Esophagus squamous epithelium (tissue), 5 donors: ENCODE data around the gene LRP2. TPM values are rescaled to one million over a fixed set of nuclear protein-coding genes. Genes with fewer than 3 reads are reported as not detected.

ENCODE experiments used
- DNase-seq: peaks from one replicate; lab custom pipeline; 2025; lab: John Stamatoyannopoulos, UW
- H3K27ac ChIP-seq, 4 donors: fragments of 200-600 bp; sonication (generic); one replicate each; pipeline ENCODE4 v1.5.1; 2016 to 2019; ENCODE audit warnings: mild to moderate bottlenecking in 1 of 4
- H3K27me3 ChIP-seq, 4 donors: fragments of 200-600 bp; sonication (generic); 1 replicate in 3 of 4; 2 replicates in 1 of 4; pipeline versions ENCODE4 v1.5.1 to v1.6.0; 2017 to 2021; ENCODE audit warnings: antibody characterized with exemption in 1 of 4
- H3K36me3 ChIP-seq, 3 donors: fragments of 200-600 bp; sonication (generic); one replicate each; pipeline ENCODE4 v1.5.1; 2016 to 2019
- H3K4me1 ChIP-seq, 3 donors: fragments of 200-600 bp; sonication (generic); one replicate each; pipeline ENCODE4 v1.5.1; 2017 to 2019
- H3K4me3 ChIP-seq, 4 donors: fragments of 200-600 bp; sonication (generic); 1 replicate in 3 of 4; 2 replicates in 1 of 4; pipeline ENCODE4 v1.5.1; 2016 to 2019; ENCODE audit warnings: mild to moderate bottlenecking in 2 of 4, moderate library complexity in 1 of 4
- H3K9me3 ChIP-seq, 3 donors: fragments of 200-600 bp; sonication (generic); one replicate each; pipeline ENCODE4 v1.5.1; 2016 to 2019
- POLR2A ChIP-seq, 4 donors: fragments of 450-650 bp; IDR thresholded peaks; one replicate each; pipeline ENCODE4 v1.6.1; 2017; ENCODE audit warnings: antibody characterized with exemption in 4 of 4, mild to moderate bottlenecking in 4 of 4, moderate library complexity in 3 of 4
- WGBS, 2 donors: methylation state at CpG; one replicate each; pipeline ENCODE4 v1.1.5; 2018; 5-methylcytosine and 5-hydroxymethylcytosine counted together
- intact Hi-C: fragments of 100-400 bp; cut with DNase I; formaldehyde crosslinking; loops from one replicate; pipeline ENCODE4 v1.15.0; 2022
- total RNA-seq, 4 donors: library from RNA; depleted of rRNA; stranded (reverse); fragments of >200 nt; gene quantifications; one replicate each; pipeline ENCODE4 v1.1.0, GENCODE V29; 2016
- TF ChIP-seq, protein P1 (sequence below), 6 experiments: fragments of 450-650 bp in 4 of 6; fragments of 200-600 bp in 2 of 6; sonication (generic) in 2 of 6; IDR thresholded peaks; one replicate each; pipeline ENCODE4 v1.5.1; 2016 to 2019; ENCODE audit warnings: antibody characterized with exemption in 6 of 6, mild to moderate bottlenecking in 4 of 6, moderate library complexity in 4 of 6
- donor health status: DM: yes; HTN: yes; CAD: no.

LRP2 gene
- total RNA-seq, 4 donors from 2014 or later = under 0.01 to 0.04 TPM; not detected in 2

DNA sequence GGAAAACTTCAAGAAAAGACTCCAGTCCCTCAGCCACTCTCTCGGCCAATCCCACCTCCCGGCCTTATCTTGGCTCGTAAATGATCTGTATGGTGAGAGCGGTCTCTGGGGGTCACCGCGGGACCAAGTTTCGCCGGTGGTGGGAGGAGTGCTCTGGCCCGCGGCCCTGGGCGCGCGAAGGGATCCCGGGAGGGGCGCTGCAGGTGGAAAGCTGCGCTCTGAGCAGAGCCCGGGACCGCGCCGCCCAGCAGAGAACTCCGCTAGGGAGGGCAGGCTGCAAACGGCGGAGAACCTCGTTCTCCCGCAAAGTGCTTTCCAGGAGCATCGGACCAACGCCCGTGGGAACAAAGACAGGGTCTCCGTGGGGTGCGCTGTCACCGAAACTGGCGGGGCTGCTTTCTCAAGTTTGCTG is 622 bp downstream of the LRP2 start:
- peaks cover 22 to 46% (median 29%) of the 10 kb centered on the region in 3 donors for H3K4me1 ChIP-seq
- H3K27me3 ChIP-seq = peaks cover 12 to 75% (median 18%) of the 10 kb centered on the region in 4 donors
- no peak for TF ChIP-seq POLR2A (IDR thresholded peaks at IDR 0.05)
- TF ChIP-seq, protein P1, sequence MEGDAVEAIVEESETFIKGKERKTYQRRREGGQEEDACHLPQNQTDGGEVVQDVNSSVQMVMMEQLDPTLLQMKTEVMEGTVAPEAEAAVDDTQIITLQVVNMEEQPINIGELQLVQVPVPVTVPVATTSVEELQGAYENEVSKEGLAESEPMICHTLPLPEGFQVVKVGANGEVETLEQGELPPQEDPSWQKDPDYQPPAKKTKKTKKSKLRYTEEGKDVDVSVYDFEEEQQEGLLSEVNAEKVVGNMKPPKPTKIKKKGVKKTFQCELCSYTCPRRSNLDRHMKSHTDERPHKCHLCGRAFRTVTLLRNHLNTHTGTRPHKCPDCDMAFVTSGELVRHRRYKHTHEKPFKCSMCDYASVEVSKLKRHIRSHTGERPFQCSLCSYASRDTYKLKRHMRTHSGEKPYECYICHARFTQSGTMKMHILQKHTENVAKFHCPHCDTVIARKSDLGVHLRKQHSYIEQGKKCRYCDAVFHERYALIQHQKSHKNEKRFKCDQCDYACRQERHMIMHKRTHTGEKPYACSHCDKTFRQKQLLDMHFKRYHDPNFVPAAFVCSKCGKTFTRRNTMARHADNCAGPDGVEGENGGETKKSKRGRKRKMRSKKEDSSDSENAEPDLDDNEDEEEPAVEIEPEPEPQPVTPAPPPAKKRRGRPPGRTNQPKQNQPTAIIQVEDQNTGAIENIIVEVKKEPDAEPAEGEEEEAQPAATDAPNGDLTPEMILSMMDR (IDR thresholded peaks at IDR 0.05) = no peak
- H3K9me3 ChIP-seq = no peaks in the 10 kb centered on the region
- WGBS, 2 donors = 5 to 8% methylated on average over 4 of the region's 32 CpGs
- no peak overlapping the region for H3K27ac ChIP-seq
- no peak for DNase-seq
- intact Hi-C loops = no loop called here
- H3K4me3 ChIP-seq = peak overlapping the region; percentile 11 to 68 (median 49)
- no peaks in the 10 kb centered on the region for H3K36me3 ChIP-seq

DNA sequence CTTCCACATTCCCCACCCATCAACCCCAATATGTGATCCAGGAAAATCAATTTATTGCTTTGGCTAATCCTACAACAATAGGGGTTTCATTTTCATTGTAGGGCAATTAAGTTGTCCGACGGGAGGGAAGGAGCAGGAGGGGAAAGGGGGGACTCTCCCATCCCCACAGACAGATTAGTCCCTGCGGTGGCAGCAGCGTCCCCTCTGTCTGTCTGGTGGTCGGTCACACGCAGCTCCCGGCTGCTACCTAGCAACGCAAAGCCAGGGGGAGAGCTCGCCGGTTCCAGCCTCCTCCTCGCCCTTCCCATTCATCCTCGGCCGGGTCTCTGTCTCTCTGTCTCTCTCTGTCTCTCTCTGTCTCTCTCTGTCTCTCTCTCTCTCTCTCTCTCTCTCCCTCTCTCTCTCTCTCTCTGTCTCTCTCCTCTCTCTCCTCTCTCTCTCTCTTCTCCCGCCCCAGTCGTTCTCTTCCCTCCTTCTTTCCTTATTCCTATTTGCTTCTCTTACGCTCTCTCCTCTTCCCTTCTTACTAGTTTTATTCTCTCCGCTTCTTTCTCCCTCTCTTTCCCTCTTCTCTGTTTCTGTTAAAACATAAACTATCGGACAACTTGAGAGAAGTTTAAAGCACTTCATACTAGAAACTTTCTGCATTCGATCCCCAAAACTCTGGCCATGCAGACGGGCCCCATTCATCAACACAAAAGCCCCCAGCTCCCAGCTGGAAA is 1.2 kb downstream of the LRP2 start:
- H3K27ac ChIP-seq = no peak overlapping the region
- DNase-seq = no peak
- H3K27me3 ChIP-seq = peaks cover 12 to 81% (median 18%) of the 10 kb centered on the region in 4 donors
- peak overlapping the region in 3 of 4 donors; percentile 45 to 68 (median 53) for H3K4me3 ChIP-seq
- TF ChIP-seq, protein P1 (IDR thresholded peaks at IDR 0.05) = no peak
- no peak for TF ChIP-seq POLR2A (IDR thresholded peaks at IDR 0.05)
- peaks cover 22 to 46% (median 29%) of the 10 kb centered on the region in 3 donors for H3K4me1 ChIP-seq
- intact Hi-C loops = no loop called here
- H3K9me3 ChIP-seq = no peaks in the 10 kb centered on the region
- WGBS, 2 donors = 4 to 13% methylated on average over 20 of the region's 20 CpGs
- no peaks in the 10 kb centered on the region for H3K36me3 ChIP-seq

DNA sequence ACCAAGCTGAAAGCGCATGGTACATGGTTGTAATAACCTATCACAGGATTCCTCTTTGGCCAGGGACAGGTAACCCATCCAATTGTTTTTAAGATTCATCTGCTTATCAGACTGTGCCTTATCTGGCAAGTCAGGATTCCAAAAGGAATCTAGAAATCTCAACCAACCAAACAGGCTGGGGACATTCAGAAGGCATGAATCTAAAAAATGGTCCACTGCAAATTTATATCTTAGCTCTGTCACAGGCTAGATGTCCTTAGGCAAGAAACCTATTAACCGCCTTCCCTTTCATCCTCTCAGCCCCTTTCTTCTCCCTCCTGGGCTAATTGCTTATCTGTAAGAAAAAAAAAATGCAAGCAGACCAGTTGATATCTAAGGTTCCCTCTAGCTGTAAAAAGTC is 4.3 kb downstream of the LRP2 start:
- WGBS, 2 donors = 68 to 89% methylated on average over 2 of the region's 2 CpGs
- intact Hi-C loops = no loop called here
- DNase-seq = no peak
- peaks cover 12 to 72% (median 12%) of the 10 kb centered on the region in 4 donors for H3K27me3 ChIP-seq
- H3K27ac ChIP-seq = no peak overlapping the region
- no peaks in the 10 kb centered on the region for H3K36me3 ChIP-seq
- H3K4me3 ChIP-seq = no peak overlapping the region
- H3K4me1 ChIP-seq = peaks cover 14 to 24% (median 20%) of the 10 kb centered on the region in 3 donors
- H3K9me3 ChIP-seq = no peaks in the 10 kb centered on the region
- TF ChIP-seq, protein P1 (IDR thresholded peaks at IDR 0.05) = no peak
- TF ChIP-seq POLR2A (IDR thresholded peaks at IDR 0.05) = no peak

DNA sequence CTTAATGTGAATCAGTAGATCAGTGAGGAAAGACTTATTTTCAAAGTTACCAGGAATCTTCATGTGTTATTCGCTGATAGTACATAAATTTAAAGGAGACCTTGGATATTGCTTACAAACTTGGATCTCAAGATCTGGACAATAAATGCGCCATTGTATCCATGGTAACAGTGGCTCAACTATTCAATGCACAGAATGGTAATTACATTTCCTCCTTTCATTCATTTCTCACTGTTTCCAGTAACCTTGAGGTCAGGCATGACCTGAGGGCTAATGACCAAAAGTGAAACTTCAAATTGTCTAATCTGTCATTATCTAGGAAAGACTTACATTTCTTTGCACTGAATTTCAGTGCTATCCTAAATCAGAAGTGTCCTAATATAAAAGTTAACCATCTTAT is 8.1 kb downstream of the LRP2 start:
- Histone ChIP-seq H3K4me1 (no peaks in the 10 kb centered on the region), H3K36me3 (no peaks in the 10 kb centered on the region), H3K27me3 (peaks cover 0 to 35% (median 1%) of the 10 kb centered on the region in 4 donors), H3K27ac (no peak overlapping the region), H3K9me3 (no peaks in the 10 kb centered on the region), H3K4me3 (no peak overlapping the region)
- no peak for DNase-seq
- TF ChIP-seq POLR2A (IDR thresholded peaks at IDR 0.05) = no peak
- TF ChIP-seq, protein P1 (IDR thresholded peaks at IDR 0.05) = no peak
- intact Hi-C loops = no loop called here
- 69 to 75% methylated on average over 2 of the region's 2 CpGs for WGBS, 2 donors

DNA sequence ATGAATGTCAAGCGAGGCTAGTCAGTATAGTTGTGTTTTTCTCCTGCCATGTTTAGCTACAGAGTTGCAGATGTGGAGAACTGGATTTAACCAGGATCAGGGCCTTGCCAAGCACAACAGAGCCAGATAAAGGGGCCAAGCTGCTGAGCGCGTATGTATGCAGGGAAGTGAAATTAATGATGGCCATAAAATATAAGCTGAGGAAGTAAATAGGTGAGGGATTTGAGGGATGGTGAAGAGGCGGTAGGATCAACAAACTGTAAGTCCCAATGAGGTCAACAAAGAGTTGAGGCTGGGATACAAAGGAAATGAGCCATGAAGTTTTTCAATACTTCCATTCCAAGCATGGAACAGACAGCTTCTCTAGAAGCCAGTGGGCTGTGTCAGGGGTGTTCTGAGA is 10.6 kb downstream of the LRP2 start:
- Histone ChIP-seq H3K36me3 (no peaks in the 10 kb centered on the region), H3K4me3 (no peak overlapping the region), H3K9me3 (no peaks in the 10 kb centered on the region), H3K4me1 (no peaks in the 10 kb centered on the region), H3K27me3 (peaks cover 0 to 20% (median 0%) of the 10 kb centered on the region in 4 donors), H3K27ac (no peak overlapping the region)
- WGBS, 2 donors = 82 to 85% methylated on average over 4 of the region's 4 CpGs
- TF ChIP-seq, protein P1 (IDR thresholded peaks at IDR 0.05) = no peak
- no peak for TF ChIP-seq POLR2A (IDR thresholded peaks at IDR 0.05)
- DNase-seq = no peak
- intact Hi-C loops = no loop called here
